Endothelial cell of umbilical vein (primary cell): ENCODE measurements around the gene PROK1. TPM values are rescaled to one million over a fixed set of nuclear protein-coding genes. Genes with fewer than 3 reads are reported as not detected.

Experiments
- BruUV-seq: library from RNA; stranded (reverse); fragments of 400-500 nt; replicated peaks from 2 replicates; lab custom pipeline; 2021; lab: Mats Ljungman, UMichigan
- CTCF ChIA-PET: fragments of 300-600, 350-600 bp; sonication (Branson Sonifier 250); formaldehyde crosslinking; loops from one replicate; lab custom pipeline; 2021; ENCODE audit warnings: antibody characterized with exemption, inconsistent platforms; lab: Charles Lee
- POLR2A ChIA-PET: fragments of 300-600, 350-600 bp; sonication (Branson Sonifier 250); formaldehyde crosslinking; loops from one replicate; lab custom pipeline; 2021; ENCODE audit warnings: antibody characterized with exemption, inconsistent platforms; lab: Charles Lee
- DNase-seq: peaks from one replicate; pipeline ENCODE4 v3.0.0-alpha.2; 2011; ENCODE audit warnings: low read depth, low spot score
- FAIRE-seq: peaks from 2 replicates; lab custom pipeline; 2011; peaks lifted over from hg19 to GRCh38; lab: Jason Lieb, UNC
- H2AFZ ChIP-seq: 2 replicates; pipeline ENCODE4 v1.6.0; 2012; ENCODE audit warnings: low read depth, low read length, control low read depth, inconsistent platforms
- H3K27ac ChIP-seq: 2 replicates; pipeline ENCODE4 v1.5.1; 2011; ENCODE audit warnings: low read depth, mild to moderate bottlenecking, control low read depth, low read length, moderate library complexity; ENCODE audit not compliant: insufficient read depth
- H3K27me3 ChIP-seq, 2 experiments: 2 replicates each; pipeline versions ENCODE4 v1.6.0 to v1.6.1; 2011; ENCODE audit warnings: low read length in 2 of 2, mixed read lengths in 1 of 2; ENCODE audit not compliant: control insufficient read depth in 2 of 2, insufficient read depth in 2 of 2
- H3K36me3 ChIP-seq, 2 experiments: 2 replicates in 1 of 2; 3 replicates in 1 of 2; pipeline ENCODE4 v1.5.1; 2011; ENCODE audit warnings: low read length in 2 of 2, mild to moderate bottlenecking in 1 of 2, moderate library complexity in 1 of 2; ENCODE audit not compliant: control insufficient read depth in 2 of 2, insufficient read depth in 2 of 2; ENCODE audit errors: extremely low read depth in 1 of 2
- H3K4me1 ChIP-seq: 3 replicates; pipeline ENCODE4 v1.5.1; 2011; ENCODE audit warnings: mild to moderate bottlenecking, low read length; ENCODE audit not compliant: control insufficient read depth, insufficient read depth; ENCODE audit errors: extremely low read depth
- H3K4me2 ChIP-seq: 2 replicates; pipeline ENCODE4 v1.6.1; 2011; ENCODE audit warnings: low read length, control low read depth, mixed read lengths; ENCODE audit not compliant: insufficient read depth
- H3K4me3 ChIP-seq, 3 experiments: fragments of 200-600 bp in 1 of 3; sonication (generic), shearing (Covaris generic) in 1 of 3; replicated peaks in 1 of 3; 2 replicates each; pipeline ENCODE4 v1.5.1; 2011 to 2016; ENCODE audit warnings: control low read depth in 3 of 3, low read length in 3 of 3, mild to moderate bottlenecking in 2 of 3, inconsistent platforms in 1 of 3, low read depth in 1 of 3, moderate library complexity in 1 of 3; ENCODE audit not compliant: insufficient read depth in 1 of 3
- H3K79me2 ChIP-seq: 2 replicates; pipeline ENCODE4 v1.6.0; 2012; ENCODE audit warnings: low read length, inconsistent platforms; ENCODE audit not compliant: control insufficient read depth, insufficient read depth
- H3K9ac ChIP-seq: replicated peaks from 2 replicates; pipeline ENCODE3; 2011; ENCODE audit warnings: low read length, control low read depth; ENCODE audit not compliant: insufficient read depth; ENCODE audit errors: extremely low read depth
- H3K9me1 ChIP-seq: replicated peaks from 3 replicates; pipeline ENCODE4 v1.6.0; 2011; ENCODE audit warnings: mild to moderate bottlenecking, low read length; ENCODE audit not compliant: control insufficient read depth, insufficient read depth; ENCODE audit errors: extremely low read depth
- H3K9me3 ChIP-seq: replicated peaks from 2 replicates; pipeline ENCODE4 v1.5.1; 2012; ENCODE audit warnings: low read length, inconsistent platforms; ENCODE audit not compliant: control insufficient read depth, insufficient read depth
- H4K20me1 ChIP-seq: replicated peaks from 2 replicates; pipeline ENCODE3; 2011; ENCODE audit warnings: mild to moderate bottlenecking, low read length; ENCODE audit not compliant: control insufficient read depth, insufficient read depth; ENCODE audit errors: extremely low read depth
- EZH2 ChIP-seq: IDR thresholded peaks from 2 replicates; pipeline ENCODE4 v1.6.1; 2012; ENCODE audit warnings: borderline replicate concordance, low read depth, mild to moderate bottlenecking, moderate library complexity, low read length, inconsistent platforms; ENCODE audit not compliant: severe bottlenecking
- FOS ChIP-seq: IDR thresholded peaks from 2 replicates; pipeline ENCODE4 v1.6.1; 2011; ENCODE audit warnings: mild to moderate bottlenecking, low read length, moderate library complexity, borderline replicate concordance; ENCODE audit not compliant: insufficient read depth
- GATA2 ChIP-seq: IDR thresholded peaks from 2 replicates; pipeline ENCODE4 v1.7.0; 2011; ENCODE audit warnings: low read depth, mild to moderate bottlenecking, moderate library complexity, mixed read lengths, low read length; ENCODE audit not compliant: insufficient read length, insufficient read depth
- JUN ChIP-seq: IDR thresholded peaks from 2 replicates; pipeline ENCODE4 v1.6.1; 2011; ENCODE audit warnings: borderline replicate concordance, low read depth; ENCODE audit not compliant: insufficient read length, insufficient read depth
- MYC ChIP-seq: IDR thresholded peaks from one replicate; pipeline ENCODE4 v1.6.1; 2011; ENCODE audit warnings: mild to moderate bottlenecking, low read depth, low read length
- POLR2A ChIP-seq: IDR thresholded peaks from 2 replicates; pipeline ENCODE4 v1.6.1; 2012; ENCODE audit warnings: low read depth, mild to moderate bottlenecking, control low read depth, low read length
- POLR2AphosphoS5 ChIP-seq: IDR thresholded peaks from 2 replicates; pipeline ENCODE4 v1.6.1; 2012; ENCODE audit warnings: low read depth, mild to moderate bottlenecking, control low read depth, low read length, moderate library complexity; ENCODE audit not compliant: insufficient read depth
- dilution Hi-C: fragments of 300-500 bp; cut with MboI; formaldehyde crosslinking; loops from one replicate; pipeline ENCODE4 v1.15.0; 2019; ENCODE audit warnings: low sequenced_read_pairs; ENCODE audit not compliant: extremely low pct_ligation_motif_present
- intact Hi-C: fragments of 100-400 bp; cut with micrococcal nuclease; formaldehyde crosslinking; loops from one replicate; pipeline ENCODE4 v1.10.0; 2022
- polyA plus RNA-seq, 4 experiments: library from polyadenylated mRNA; depleted of rRNA in 3 of 4; stranded (reverse) in 3 of 4; unstranded in 1 of 4; fragments of >200 nt; gene quantifications; 2 replicates each; pipeline versions ENCODE4 v1.2.1 to v1.2.3, GENCODE V29; 2011 to 2012; ENCODE audit warnings: missing spikeins in 1 of 4
- total RNA-seq: library from RNA; stranded (reverse); gene quantifications from 2 replicates; pipeline ENCODE4 v1.2.3, GENCODE V29; 2021
- TF ChIP-seq, protein P1 (sequence below): IDR thresholded peaks from 2 replicates; pipeline ENCODE4 v1.6.1; 2011; ENCODE audit not compliant: insufficient read depth, insufficient read length
- TF ChIP-seq, protein P2 (sequence below), 2 donors: IDR thresholded peaks; 1 replicate in 1 of 2; 2 replicates in 1 of 2; pipeline ENCODE4 v1.5.1; 2011; ENCODE audit warnings: low read length in 2 of 2, mild to moderate bottlenecking in 2 of 2, moderate library complexity in 2 of 2, control low read depth in 1 of 2, inconsistent platforms in 1 of 2, low read depth in 1 of 2; ENCODE audit not compliant: insufficient read depth in 1 of 2; ENCODE audit errors: extremely low read depth in 1 of 2

The PROK1 gene
- total and polyA plus RNA-seq, 2 donors (not counting 3 experiments of a cell fraction or from before 2014, with no cell fraction given): not detected

DNA sequence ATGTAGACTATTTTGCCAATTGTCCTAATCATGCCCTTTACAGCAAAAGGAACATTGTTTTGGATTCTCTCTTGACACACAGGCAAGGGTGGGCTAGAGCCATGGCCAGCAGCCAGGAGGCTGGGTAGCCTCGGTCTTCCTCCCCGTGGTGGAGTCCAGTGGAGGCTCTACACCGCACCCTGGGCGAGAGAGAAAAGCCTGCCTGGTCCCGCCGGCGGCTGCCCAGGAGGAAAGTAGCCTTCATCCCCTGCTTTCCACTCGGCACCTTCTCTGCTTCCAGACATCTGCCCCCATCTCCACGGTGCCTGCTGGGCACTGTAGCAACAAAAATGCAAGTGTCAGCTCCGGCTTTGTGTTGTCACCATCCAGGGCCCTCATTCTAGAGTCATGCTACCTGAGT is 21.6 kb downstream of the PROK1 start:
- BruUV-seq: no TSS peak
- intact Hi-C loops (no loop called here), dilution Hi-C loops (no loop called here)
- H3K27me3 ChIP-seq: peaks cover 0 to 3% of the 10 kb centered on the region in 2 experiments
- H3K79me2 ChIP-seq: no peaks in the 10 kb centered on the region
- CTCF ChIA-PET: interaction anchor here (0.6 to 4.7 kb wide), 6 partner anchors 12 to 384 kb away, joined by 3 to 44 read pairs (median 7); no protein-coding TSS in a partner anchor
- no peak overlapping the region for H3K27ac ChIP-seq
- no peaks in the 10 kb centered on the region for H4K20me1 ChIP-seq
- no peak for TF ChIP-seq EZH2
- TF ChIP-seq, protein P1, sequence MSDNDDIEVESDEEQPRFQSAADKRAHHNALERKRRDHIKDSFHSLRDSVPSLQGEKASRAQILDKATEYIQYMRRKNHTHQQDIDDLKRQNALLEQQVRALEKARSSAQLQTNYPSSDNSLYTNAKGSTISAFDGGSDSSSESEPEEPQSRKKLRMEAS: no peak
- TF ChIP-seq FOS: no peak
- no peak for TF ChIP-seq JUN
- no peak for TF ChIP-seq MYC
- TF ChIP-seq, protein P2, sequence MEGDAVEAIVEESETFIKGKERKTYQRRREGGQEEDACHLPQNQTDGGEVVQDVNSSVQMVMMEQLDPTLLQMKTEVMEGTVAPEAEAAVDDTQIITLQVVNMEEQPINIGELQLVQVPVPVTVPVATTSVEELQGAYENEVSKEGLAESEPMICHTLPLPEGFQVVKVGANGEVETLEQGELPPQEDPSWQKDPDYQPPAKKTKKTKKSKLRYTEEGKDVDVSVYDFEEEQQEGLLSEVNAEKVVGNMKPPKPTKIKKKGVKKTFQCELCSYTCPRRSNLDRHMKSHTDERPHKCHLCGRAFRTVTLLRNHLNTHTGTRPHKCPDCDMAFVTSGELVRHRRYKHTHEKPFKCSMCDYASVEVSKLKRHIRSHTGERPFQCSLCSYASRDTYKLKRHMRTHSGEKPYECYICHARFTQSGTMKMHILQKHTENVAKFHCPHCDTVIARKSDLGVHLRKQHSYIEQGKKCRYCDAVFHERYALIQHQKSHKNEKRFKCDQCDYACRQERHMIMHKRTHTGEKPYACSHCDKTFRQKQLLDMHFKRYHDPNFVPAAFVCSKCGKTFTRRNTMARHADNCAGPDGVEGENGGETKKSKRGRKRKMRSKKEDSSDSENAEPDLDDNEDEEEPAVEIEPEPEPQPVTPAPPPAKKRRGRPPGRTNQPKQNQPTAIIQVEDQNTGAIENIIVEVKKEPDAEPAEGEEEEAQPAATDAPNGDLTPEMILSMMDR (IDR thresholded peaks at IDR 0.05; ENCODE audit: extremely low read depth in 1 of 2, insufficient read depth in 1 of 2, low read depth in 1 of 2, low read length in 2 of 2): no peak
- TF ChIP-seq POLR2AphosphoS5: no peak
- TF ChIP-seq GATA2: no peak
- TF ChIP-seq POLR2A: no peak
- peaks cover 13% of the 10 kb centered on the region for H3K4me1 ChIP-seq
- FAIRE-seq (no peak), DNase-seq (no peak)
- POLR2A ChIA-PET: no interaction called here
- no peaks in the 10 kb centered on the region for H3K9me3 ChIP-seq
- H2AFZ ChIP-seq: no peak overlapping the region
- no peaks in the 10 kb centered on the region for H3K36me3 ChIP-seq
- H3K4me2 ChIP-seq: no peak overlapping the region
- no peak overlapping the region for H3K9ac ChIP-seq
- no peaks in the 10 kb centered on the region for H3K9me1 ChIP-seq
- H3K4me3 ChIP-seq: no peak overlapping the region
